Peyer's patch (tissue), 4 donors: Measurements from ENCODE around the gene RSBN1L. TPM values are rescaled to one million over a fixed set of nuclear protein-coding genes. Genes with fewer than 3 reads are reported as not detected.

Experiments
- DNase-seq, 3 donors: peaks; one replicate each; pipeline ENCODE4 v3.0.0-alpha.2; 2017 to 2019
- H3K27ac ChIP-seq, 4 donors: fragments of 200-600 bp; sonication (generic); one replicate each; pipeline ENCODE4 v1.5.1; 2016 to 2019
- H3K27me3 ChIP-seq, 2 donors: fragments of 200-600 bp; sonication (generic); one replicate each; pipeline ENCODE4 v1.5.1; 2019
- H3K36me3 ChIP-seq, 3 donors: fragments of 200-600 bp; sonication (generic); one replicate each; pipeline ENCODE4 v1.5.1; 2016 to 2019
- H3K4me1 ChIP-seq, 4 donors: fragments of 200-600 bp; sonication (generic); one replicate each; pipeline ENCODE4 v1.5.1; 2016 to 2019
- H3K4me3 ChIP-seq, 4 donors: fragments of 200-600 bp; sonication (generic); 1 replicate in 3 of 4; 2 replicates in 1 of 4; pipeline ENCODE4 v1.5.1; 2016 to 2019; ENCODE audit warnings: mild to moderate bottlenecking in 1 of 4
- H3K9me3 ChIP-seq, 4 donors: fragments of 200-600 bp; sonication (generic); one replicate each; pipeline ENCODE4 v1.5.1; 2016 to 2019; ENCODE audit warnings: mild to moderate bottlenecking in 1 of 4
- CTCF ChIP-seq, 6 experiments: fragments of 450-650 bp in 4 of 6; fragments of 200-600 bp in 2 of 6; sonication (generic) in 1 of 6; IDR thresholded peaks; one replicate each; pipeline ENCODE4 v1.5.1; 2017 to 2019; ENCODE audit warnings: antibody characterized with exemption in 6 of 6, mild to moderate bottlenecking in 3 of 6, moderate library complexity in 1 of 6
- POLR2A ChIP-seq, 2 donors: fragments of 450-650 bp; IDR thresholded peaks; one replicate each; pipeline ENCODE4 v1.5.1; 2017; ENCODE audit warnings: antibody characterized with exemption in 2 of 2, mild to moderate bottlenecking in 2 of 2, moderate library complexity in 2 of 2
- total RNA-seq, 4 donors: library from RNA; depleted of rRNA; stranded (reverse); fragments of >200 nt; gene quantifications; one replicate each; pipeline ENCODE4 v1.1.0, GENCODE V29; 2016

RSBN1L gene
- total RNA-seq, 4 donors from 2014 or later, result 18.9 to 57.8 (median 23.6) TPM

GRCh38 chr7:77735457-77735856 lies 39.2 kb downstream of the RSBN1L start:
- H3K9me3 ChIP-seq, result no peaks in the 10 kb centered on the region
- H3K27me3 ChIP-seq, result no peaks in the 10 kb centered on the region
- TF ChIP-seq CTCF (IDR thresholded peaks at IDR 0.05) (no peak), POLR2A (IDR thresholded peaks at IDR 0.05) (no peak)
- no peak overlapping the region for H3K27ac ChIP-seq
- no peak for DNase-seq
- H3K4me3 ChIP-seq, result no peak overlapping the region
- H3K36me3 ChIP-seq, result no peaks in the 10 kb centered on the region
- peaks cover 0 to 7% (median 0%) of the 10 kb centered on the region in 4 donors for H3K4me1 ChIP-seq

- no peaks in the 10 kb centered on the region for H3K36me3 ChIP-seq
- H3K9me3 ChIP-seq, result no peaks in the 10 kb centered on the region
- TF ChIP-seq POLR2A (IDR thresholded peaks at IDR 0.05) (no peak), CTCF (IDR thresholded peaks at IDR 0.05) (no peak)
- H3K27ac ChIP-seq, result no peak overlapping the region
- peaks cover 0 to 7% (median 0%) of the 10 kb centered on the region in 4 donors for H3K4me1 ChIP-seq
- no peaks in the 10 kb centered on the region for H3K27me3 ChIP-seq
- H3K4me3 ChIP-seq, result no peak overlapping the region
- no peak for DNase-seq
These were observed 40.7 kb downstream of the RSBN1L start for GRCh38 chr7:77736991-77737390.

- Histone ChIP-seq H3K27ac (no peak overlapping the region), H3K27me3 (no peaks in the 10 kb centered on the region), H3K4me1 (peaks cover 0 to 7% (median 0%) of the 10 kb centered on the region in 4 donors), H3K9me3 (no peaks in the 10 kb centered on the region), H3K36me3 (no peaks in the 10 kb centered on the region), H3K4me3 (no peak overlapping the region)
- no peak for DNase-seq
- no peak for TF ChIP-seq POLR2A (IDR thresholded peaks at IDR 0.05)
- TF ChIP-seq CTCF (IDR thresholded peaks at IDR 0.05), result no peak
These were observed 42.1 kb downstream of the RSBN1L start for GRCh38 chr7:77738382-77738781.

GRCh38 chr7:77738871-77739270 lies 42.6 kb downstream of the RSBN1L start:
- DNase-seq, result no peak
- H3K9me3 ChIP-seq, result no peaks in the 10 kb centered on the region
- no peak overlapping the region for H3K27ac ChIP-seq
- TF ChIP-seq CTCF (IDR thresholded peaks at IDR 0.05) (no peak), POLR2A (IDR thresholded peaks at IDR 0.05) (no peak)
- peaks cover 0 to 7% (median 0%) of the 10 kb centered on the region in 4 donors for H3K4me1 ChIP-seq
- H3K27me3 ChIP-seq, result no peaks in the 10 kb centered on the region
- H3K4me3 ChIP-seq, result no peak overlapping the region
- no peaks in the 10 kb centered on the region for H3K36me3 ChIP-seq

- no peak for DNase-seq
- Histone ChIP-seq H3K27me3 (no peaks in the 10 kb centered on the region), H3K4me1 (no peaks in the 10 kb centered on the region), H3K9me3 (no peaks in the 10 kb centered on the region), H3K4me3 (no peak overlapping the region), H3K36me3 (no peaks in the 10 kb centered on the region), H3K27ac (no peak overlapping the region)
- TF ChIP-seq POLR2A (IDR thresholded peaks at IDR 0.05), result no peak
- no peak for TF ChIP-seq CTCF (IDR thresholded peaks at IDR 0.05)
These were observed 44.0 kb downstream of the RSBN1L start for GRCh38 chr7:77740257-77740656.

GRCh38 chr7:77743518-77743917 lies 47.3 kb downstream of the RSBN1L start:
- no peak for TF ChIP-seq POLR2A (IDR thresholded peaks at IDR 0.05)
- no peak for TF ChIP-seq CTCF (IDR thresholded peaks at IDR 0.05)
- no peak overlapping the region for H3K27ac ChIP-seq
- peaks cover 0 to 6% (median 0%) of the 10 kb centered on the region in 4 donors for H3K4me1 ChIP-seq
- H3K9me3 ChIP-seq, result no peaks in the 10 kb centered on the region
- no peak for DNase-seq
- no peaks in the 10 kb centered on the region for H3K36me3 ChIP-seq
- no peaks in the 10 kb centered on the region for H3K27me3 ChIP-seq
- no peak overlapping the region for H3K4me3 ChIP-seq
